HEK293 (cell line): ENCODE data around the gene PTTG2.
A peak's percentile ranks its signal among the peaks of the same experiment; 100 is the strongest.

Experiments
- CTCF ChIA-PET: fragments of 350-600 bp; formaldehyde crosslinking; extraction: SDS; loops from one replicate; lab custom pipeline; 2021; ENCODE audit warnings: antibody characterized with exemption; lab: Yijun Ruan, JAX
- POLR2A ChIA-PET: fragments of 300-600 bp; formaldehyde crosslinking; extraction: SDS; loops from one replicate; lab custom pipeline; 2020; ENCODE audit warnings: antibody characterized with exemption, inconsistent platforms; lab: Yijun Ruan, JAX
- H3K27ac ChIP-seq: fragments of 200-500 bp; sonication (Bioruptor generic); 2 replicates; pipeline ENCODE4 v1.5.1; 2014; ENCODE audit warnings: low read depth, low read length, control low read depth, inconsistent platforms; ENCODE audit errors: extremely low read depth
- H3K36me3 ChIP-seq, 2 experiments: fragments of 200-500 bp in 1 of 2; sonication (Bioruptor generic) in 1 of 2; 1 replicate in 1 of 2; 2 replicates in 1 of 2; pipeline ENCODE4 v1.5.1; 2014 to 2017; ENCODE audit warnings: inconsistent platforms in 2 of 2, low read length in 2 of 2; ENCODE audit not compliant: control insufficient read depth in 2 of 2, insufficient read depth in 1 of 2
- H3K4me1 ChIP-seq: fragments of 200-500 bp; sonication (Bioruptor generic); 2 replicates; pipeline ENCODE4 v1.5.1; 2014; ENCODE audit warnings: mild to moderate bottlenecking, low read length, inconsistent platforms; ENCODE audit not compliant: control insufficient read depth, insufficient read depth
- H3K4me3 ChIP-seq: 2 replicates; pipeline ENCODE4 v1.5.1; 2011; ENCODE audit warnings: low read depth, mild to moderate bottlenecking, control low read depth, low read length, moderate library complexity
- H3K9me3 ChIP-seq: fragments of 200-500 bp; sonication (Bioruptor generic); 2 replicates; pipeline ENCODE4 v1.5.1; 2014; ENCODE audit warnings: low read depth, low read length, inconsistent platforms; ENCODE audit not compliant: control insufficient read depth, insufficient read depth
- EGR2 ChIP-seq: fragments of 450-650 bp; formaldehyde crosslinking; IDR thresholded peaks from 2 replicates; pipeline ENCODE4 v1.5.1; 2016; ENCODE audit warnings: low read depth, missing biosample characterization, missing genetic modification characterization
- HOXA7 ChIP-seq: sonication (generic); formaldehyde crosslinking; IDR thresholded peaks from 2 replicates; pipeline ENCODE4 v1.8.1; 2022; ENCODE audit warnings: missing genetic modification reagents, borderline replicate concordance
- SCRT2 ChIP-seq: fragments of 450-650 bp; formaldehyde crosslinking; IDR thresholded peaks from 2 replicates; pipeline ENCODE4 v1.5.1; 2016; ENCODE audit warnings: missing biosample characterization, missing genetic modification characterization
- TCF7L2 ChIP-seq: IDR thresholded peaks from 2 replicates; pipeline ENCODE4 v1.6.1; 2011; ENCODE audit warnings: low read depth, mild to moderate bottlenecking, inconsistent platforms, low read length, moderate library complexity, borderline replicate concordance
- ZBTB8A ChIP-seq: fragments of 450-650 bp; formaldehyde crosslinking; IDR thresholded peaks from 2 replicates; pipeline ENCODE4 v1.5.1; 2016; ENCODE audit warnings: missing biosample characterization, missing genetic modification characterization
- ZFHX2 ChIP-seq: fragments of 450-650 bp; formaldehyde crosslinking; conservative IDR thresholded peaks from 2 replicates; pipeline ENCODE4 v1.5.1; 2016; ENCODE audit warnings: missing biosample characterization, missing genetic modification characterization
- ZNF585B ChIP-seq: fragments of 450-650 bp; formaldehyde crosslinking; IDR thresholded peaks from 2 replicates; pipeline ENCODE4 v1.5.1; 2016; ENCODE audit warnings: missing biosample characterization, missing genetic modification characterization
- ZNF660 ChIP-seq: fragments of 450-650 bp; IDR thresholded peaks from 2 replicates; pipeline ENCODE4 v1.5.1; 2018; ENCODE audit warnings: missing biosample characterization, mild to moderate bottlenecking, missing genetic modification characterization
- ZNF707 ChIP-seq: fragments of 450-650 bp; formaldehyde crosslinking; IDR thresholded peaks from 2 replicates; pipeline ENCODE4 v1.5.1; 2016; ENCODE audit warnings: missing biosample characterization, missing genetic modification characterization
- TF ChIP-seq, protein P1 (sequence below): fragments of 450-650 bp; formaldehyde crosslinking; conservative IDR thresholded peaks from 2 replicates; pipeline ENCODE4 v1.5.1; 2016; ENCODE audit warnings: low read depth, missing biosample characterization, missing genetic modification characterization
- TF ChIP-seq, protein P2 (sequence below): fragments of 450-650 bp; IDR thresholded peaks from 2 replicates; pipeline ENCODE4 v1.5.1; 2018; ENCODE audit warnings: missing biosample characterization, mild to moderate bottlenecking, missing genetic modification characterization
- TF ChIP-seq, protein P3 (sequence below): fragments of 450-650 bp; formaldehyde crosslinking; IDR thresholded peaks from 2 replicates; pipeline ENCODE4 v1.5.1; 2016; ENCODE audit warnings: missing biosample characterization, missing genetic modification characterization

Gene PTTG2

DNA sequence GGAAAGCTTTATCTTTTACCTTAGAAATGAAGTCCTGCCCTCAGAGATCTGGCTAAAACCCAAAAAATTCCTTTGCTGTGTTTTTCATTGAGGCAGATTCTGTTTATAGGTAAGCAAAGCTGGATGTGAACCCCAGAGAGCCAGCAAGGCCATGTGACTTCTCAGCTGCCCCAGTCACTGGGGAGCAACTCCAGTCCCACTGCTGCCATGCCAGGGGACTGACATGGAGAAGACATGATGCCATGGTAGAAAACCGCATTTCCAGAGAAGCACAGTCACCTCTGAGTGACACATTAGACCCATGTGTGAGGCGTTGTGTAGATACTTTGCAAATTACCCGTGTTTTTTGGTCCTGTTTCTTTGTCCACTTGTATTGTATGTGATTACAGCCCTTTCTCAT is 45.4 kb downstream of the PTTG2 start:
- POLR2A ChIA-PET: no interaction called here
- Histone ChIP-seq H3K4me3 (no peak overlapping the region), H3K36me3 (no peaks in the 10 kb centered on the region), H3K9me3 (no peaks in the 10 kb centered on the region), H3K27ac (no peak overlapping the region), H3K4me1 (peaks cover 5% of the 10 kb centered on the region; the same call in 1 of the 2 replicates)
- CTCF ChIA-PET: interaction anchor here (0.6 kb wide), 1 partner anchor 854 kb away, joined by 4 read pairs; no protein-coding TSS in a partner anchor
- no peak for TF ChIP-seq TCF7L2
- TF ChIP-seq, protein P1, sequence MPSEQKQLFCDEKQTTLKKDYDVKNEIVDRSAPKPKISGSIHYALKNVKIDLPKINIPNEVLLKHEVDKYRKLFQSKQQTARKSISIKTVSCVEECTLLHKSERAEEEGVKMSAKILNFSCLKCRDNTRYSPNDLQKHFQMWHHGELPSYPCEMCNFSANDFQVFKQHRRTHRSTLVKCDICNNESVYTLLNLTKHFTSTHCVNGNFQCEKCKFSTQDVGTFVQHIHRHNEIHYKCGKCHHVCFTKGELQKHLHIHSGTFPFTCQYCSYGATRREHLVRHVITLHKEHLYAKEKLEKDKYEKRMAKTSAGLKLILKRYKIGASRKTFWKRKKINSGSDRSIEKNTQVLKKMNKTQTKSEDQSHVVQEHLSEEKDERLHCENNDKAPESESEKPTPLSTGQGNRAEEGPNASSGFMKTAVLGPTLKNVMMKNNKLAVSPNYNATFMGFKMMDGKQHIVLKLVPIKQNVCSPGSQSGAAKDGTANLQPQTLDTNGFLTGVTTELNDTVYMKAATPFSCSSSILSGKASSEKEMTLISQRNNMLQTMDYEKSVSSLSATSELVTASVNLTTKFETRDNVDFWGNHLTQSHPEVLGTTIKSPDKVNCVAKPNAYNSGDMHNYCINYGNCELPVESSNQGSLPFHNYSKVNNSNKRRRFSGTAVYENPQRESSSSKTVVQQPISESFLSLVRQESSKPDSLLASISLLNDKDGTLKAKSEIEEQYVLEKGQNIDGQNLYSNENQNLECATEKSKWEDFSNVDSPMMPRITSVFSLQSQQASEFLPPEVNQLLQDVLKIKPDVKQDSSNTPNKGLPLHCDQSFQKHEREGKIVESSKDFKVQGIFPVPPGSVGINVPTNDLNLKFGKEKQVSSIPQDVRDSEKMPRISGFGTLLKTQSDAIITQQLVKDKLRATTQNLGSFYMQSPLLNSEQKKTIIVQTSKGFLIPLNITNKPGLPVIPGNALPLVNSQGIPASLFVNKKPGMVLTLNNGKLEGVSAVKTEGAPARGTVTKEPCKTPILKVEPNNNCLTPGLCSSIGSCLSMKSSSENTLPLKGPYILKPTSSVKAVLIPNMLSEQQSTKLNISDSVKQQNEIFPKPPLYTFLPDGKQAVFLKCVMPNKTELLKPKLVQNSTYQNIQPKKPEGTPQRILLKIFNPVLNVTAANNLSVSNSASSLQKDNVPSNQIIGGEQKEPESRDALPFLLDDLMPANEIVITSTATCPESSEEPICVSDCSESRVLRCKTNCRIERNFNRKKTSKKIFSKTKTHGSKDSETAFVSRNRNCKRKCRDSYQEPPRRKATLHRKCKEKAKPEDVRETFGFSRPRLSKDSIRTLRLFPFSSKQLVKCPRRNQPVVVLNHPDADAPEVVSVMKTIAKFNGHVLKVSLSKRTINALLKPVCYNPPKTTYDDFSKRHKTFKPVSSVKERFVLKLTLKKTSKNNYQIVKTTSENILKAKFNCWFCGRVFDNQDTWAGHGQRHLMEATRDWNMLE (tag by site-specific recombination): no peak
- TF ChIP-seq ZBTB8A: no peak
- no peak for TF ChIP-seq ZNF660 (tag by site-specific recombination)
- TF ChIP-seq ZNF707 (tag by site-specific recombination): no peak
- no peak for TF ChIP-seq HOXA7

DNA sequence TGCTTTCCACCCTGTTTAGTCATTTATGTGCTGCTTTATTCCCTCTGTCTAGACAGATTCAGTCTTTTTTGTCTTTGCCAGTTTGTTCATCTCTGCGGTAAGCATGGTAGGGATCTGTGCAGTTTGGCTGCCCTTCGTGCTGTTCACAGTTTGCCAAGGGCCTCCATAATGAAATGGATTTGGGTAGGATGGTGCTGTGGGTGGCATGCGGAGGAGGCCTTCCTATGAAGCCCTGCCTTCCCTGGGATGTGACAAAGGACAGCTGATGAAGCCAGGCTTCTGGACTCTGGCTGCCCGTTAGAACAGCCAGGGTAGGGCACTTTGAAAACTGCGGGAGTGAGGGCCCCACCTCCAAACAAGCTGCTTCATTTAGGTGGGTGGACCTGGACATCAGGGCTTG is 47.4 kb downstream of the PTTG2 start:
- TF ChIP-seq EGR2 (tag by site-specific recombination) (peak; percentile 52), ZFHX2 (peak; percentile 70)
- TF ChIP-seq, protein P2, sequence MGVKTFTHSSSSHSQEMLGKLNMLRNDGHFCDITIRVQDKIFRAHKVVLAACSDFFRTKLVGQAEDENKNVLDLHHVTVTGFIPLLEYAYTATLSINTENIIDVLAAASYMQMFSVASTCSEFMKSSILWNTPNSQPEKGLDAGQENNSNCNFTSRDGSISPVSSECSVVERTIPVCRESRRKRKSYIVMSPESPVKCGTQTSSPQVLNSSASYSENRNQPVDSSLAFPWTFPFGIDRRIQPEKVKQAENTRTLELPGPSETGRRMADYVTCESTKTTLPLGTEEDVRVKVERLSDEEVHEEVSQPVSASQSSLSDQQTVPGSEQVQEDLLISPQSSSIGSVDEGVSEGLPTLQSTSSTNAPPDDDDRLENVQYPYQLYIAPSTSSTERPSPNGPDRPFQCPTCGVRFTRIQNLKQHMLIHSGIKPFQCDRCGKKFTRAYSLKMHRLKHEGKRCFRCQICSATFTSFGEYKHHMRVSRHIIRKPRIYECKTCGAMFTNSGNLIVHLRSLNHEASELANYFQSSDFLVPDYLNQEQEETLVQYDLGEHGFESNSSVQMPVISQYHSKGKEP (tag by site-specific recombination): no peak
- CTCF ChIA-PET: interaction anchor here (0.6 to 1.1 kb wide), 2 partner anchors 21 to 405 kb away, joined by 3 to 6 read pairs; no protein-coding TSS in a partner anchor
- H3K4me1 ChIP-seq: peaks cover 5% of the 10 kb centered on the region; the same call in 1 of the 2 replicates
- no peaks in the 10 kb centered on the region for H3K9me3 ChIP-seq
- POLR2A ChIA-PET: no interaction called here
- H3K27ac ChIP-seq: no peak overlapping the region
- no peaks in the 10 kb centered on the region for H3K36me3 ChIP-seq
- no peak overlapping the region for H3K4me3 ChIP-seq

DNA sequence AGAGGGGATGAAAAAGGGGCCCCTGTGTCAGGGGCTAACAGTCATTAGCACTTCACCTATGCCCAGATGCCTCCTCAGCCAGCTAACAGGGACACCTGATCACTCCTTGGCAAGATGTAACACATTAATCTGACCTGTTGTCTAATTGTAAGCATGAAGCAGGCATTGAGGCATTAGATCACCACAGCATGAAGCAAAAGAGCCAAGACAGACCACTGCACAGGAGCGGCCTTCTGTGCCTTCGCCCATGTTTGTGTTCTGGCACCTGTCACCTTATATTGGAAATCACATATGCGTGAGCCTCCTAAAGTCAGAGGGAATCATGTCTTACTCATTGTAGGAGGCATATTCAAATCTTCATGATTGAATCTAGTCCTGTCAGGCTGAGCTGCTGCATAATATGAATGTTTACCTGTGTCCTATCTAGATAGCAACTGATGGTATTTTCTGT is 48.4 kb downstream of the PTTG2 start:
- ChIA-PET CTCF (interaction anchor here (0.6 to 1.1 kb wide), 2 partner anchors 20 to 406 kb away, joined by 3 to 6 read pairs; no protein-coding TSS in a partner anchor), POLR2A (no interaction called here)
- Histone ChIP-seq H3K4me1 (peaks cover 5% of the 10 kb centered on the region; the same call in 1 of the 2 replicates), H3K9me3 (no peaks in the 10 kb centered on the region), H3K36me3 (no peaks in the 10 kb centered on the region), H3K4me3 (no peak overlapping the region), H3K27ac (no peak overlapping the region)
- TF ChIP-seq ZNF585B (tag by site-specific recombination) (no peak), SCRT2 (tag by site-specific recombination) (peak; percentile 81)
- TF ChIP-seq, protein P3, sequence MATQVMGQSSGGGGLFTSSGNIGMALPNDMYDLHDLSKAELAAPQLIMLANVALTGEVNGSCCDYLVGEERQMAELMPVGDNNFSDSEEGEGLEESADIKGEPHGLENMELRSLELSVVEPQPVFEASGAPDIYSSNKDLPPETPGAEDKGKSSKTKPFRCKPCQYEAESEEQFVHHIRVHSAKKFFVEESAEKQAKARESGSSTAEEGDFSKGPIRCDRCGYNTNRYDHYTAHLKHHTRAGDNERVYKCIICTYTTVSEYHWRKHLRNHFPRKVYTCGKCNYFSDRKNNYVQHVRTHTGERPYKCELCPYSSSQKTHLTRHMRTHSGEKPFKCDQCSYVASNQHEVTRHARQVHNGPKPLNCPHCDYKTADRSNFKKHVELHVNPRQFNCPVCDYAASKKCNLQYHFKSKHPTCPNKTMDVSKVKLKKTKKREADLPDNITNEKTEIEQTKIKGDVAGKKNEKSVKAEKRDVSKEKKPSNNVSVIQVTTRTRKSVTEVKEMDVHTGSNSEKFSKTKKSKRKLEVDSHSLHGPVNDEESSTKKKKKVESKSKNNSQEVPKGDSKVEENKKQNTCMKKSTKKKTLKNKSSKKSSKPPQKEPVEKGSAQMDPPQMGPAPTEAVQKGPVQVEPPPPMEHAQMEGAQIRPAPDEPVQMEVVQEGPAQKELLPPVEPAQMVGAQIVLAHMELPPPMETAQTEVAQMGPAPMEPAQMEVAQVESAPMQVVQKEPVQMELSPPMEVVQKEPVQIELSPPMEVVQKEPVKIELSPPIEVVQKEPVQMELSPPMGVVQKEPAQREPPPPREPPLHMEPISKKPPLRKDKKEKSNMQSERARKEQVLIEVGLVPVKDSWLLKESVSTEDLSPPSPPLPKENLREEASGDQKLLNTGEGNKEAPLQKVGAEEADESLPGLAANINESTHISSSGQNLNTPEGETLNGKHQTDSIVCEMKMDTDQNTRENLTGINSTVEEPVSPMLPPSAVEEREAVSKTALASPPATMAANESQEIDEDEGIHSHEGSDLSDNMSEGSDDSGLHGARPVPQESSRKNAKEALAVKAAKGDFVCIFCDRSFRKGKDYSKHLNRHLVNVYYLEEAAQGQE (tag by site-specific recombination): no peak
